ENCODE data around the gene PALMD. TPM values are rescaled to one million over a fixed set of nuclear protein-coding genes. Genes with fewer than 3 reads are reported as not detected.

Gene PALMD
- total and polyA plus RNA-seq, 2 donors (not counting 1 experiment from before 2014, with no cell fraction given): not detected

DNA sequence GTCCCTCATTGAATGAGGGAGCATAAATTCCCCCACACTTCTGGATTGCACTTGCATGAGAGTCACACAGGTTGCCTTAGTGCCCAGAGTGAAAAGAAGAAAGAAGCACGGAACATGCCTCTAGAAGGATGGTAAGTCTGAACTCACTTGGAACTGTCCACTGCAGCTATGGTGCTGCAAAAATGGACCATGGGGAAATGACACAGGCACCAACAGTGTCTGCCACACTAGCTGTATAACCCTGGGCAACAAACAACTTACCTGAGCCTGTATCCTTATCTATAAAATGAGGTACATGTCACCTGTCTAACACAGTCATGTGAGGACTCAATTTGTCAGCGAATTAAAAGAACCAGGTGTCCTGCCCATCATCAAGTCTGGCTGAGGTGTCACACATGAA, 50.7 kb downstream of the PALMD start:
- intact Hi-C loops (cut with micrococcal nuclease): no loop called here
- Mint-ChIP-seq H3K27me3 (peaks cover 25% of the 10 kb centered on the region), H3K4me3 (no peak overlapping the region), H3K27ac (no peak overlapping the region), H3K4me1 (no peaks in the 10 kb centered on the region), H3K9me3 (ENCODE audit: insufficient read depth) (no peaks in the 10 kb centered on the region)
- Histone ChIP-seq H2AFZ (ENCODE audit: insufficient read depth, low read depth, low read length, poor library complexity, severe bottlenecking) (no peak overlapping the region), H3K9me3 (ENCODE audit: control extremely low read depth in 1 of 3, control insufficient read depth in 2 of 3, insufficient read depth in 1 of 3, low read length in 2 of 3) (no peaks in the 10 kb centered on the region), H3K27ac (ENCODE audit: low read length in 2 of 2) (no peak overlapping the region), H3K4me3 (ENCODE audit: control extremely low read depth in 1 of 5, extremely low read depth in 1 of 5, insufficient read depth in 1 of 5, low read depth in 2 of 5, low read length in 4 of 5) (no peak overlapping the region), H3K36me3 (replicated peaks in 1 of 2; ENCODE audit: control extremely low read depth in 1 of 2, control insufficient read depth in 1 of 2, extremely low read depth in 1 of 2, insufficient read depth in 2 of 2, low read length in 1 of 2) (no peaks in the 10 kb centered on the region), H3K9ac (ENCODE audit: low read length) (no peak overlapping the region), H3K27me3 (replicated peaks in 1 of 4; ENCODE audit: control extremely low read depth in 1 of 4, control insufficient read depth in 3 of 4, insufficient read depth in 4 of 4, low read length in 3 of 4) (no peaks in the 10 kb centered on the region), H3K4me2 (replicated peaks; ENCODE audit: low read depth, low read length, poor library complexity, severe bottlenecking) (no peak overlapping the region), H3K79me2 (ENCODE audit: control insufficient read depth, insufficient read depth, low read length) (no peaks in the 10 kb centered on the region), H4K20me1 (ENCODE audit: control insufficient read depth, insufficient read depth, low read length, poor library complexity, severe bottlenecking) (no peaks in the 10 kb centered on the region), H3K4me1 (ENCODE audit: control insufficient read depth in 2 of 2, insufficient read depth in 2 of 2, low read length in 2 of 2) (no peaks in the 10 kb centered on the region)
- WGBS (ENCODE audit: insufficient coverage): 88% methylated on average over 1 of the region's 2 CpGs
- no peak for TF ChIP-seq EZH2 (IDR thresholded peaks at IDR 0.05; ENCODE audit: borderline replicate concordance, insufficient read depth, low read depth, low read length, poor library complexity, severe bottlenecking)
- no peak for TF ChIP-seq CTCF (IDR thresholded peaks at IDR 0.05)
- ChIA-PET CTCF (interaction anchor here (1.2 to 3.3 kb wide), 3 partner anchors 9 to 11 kb away, joined by 4 to 14 read pairs (median 7); no protein-coding TSS in a partner anchor), POLR2A (no interaction called here)
- no peak for ATAC-seq (ENCODE audit: low read depth)
- DNase-seq: no peak

DNA sequence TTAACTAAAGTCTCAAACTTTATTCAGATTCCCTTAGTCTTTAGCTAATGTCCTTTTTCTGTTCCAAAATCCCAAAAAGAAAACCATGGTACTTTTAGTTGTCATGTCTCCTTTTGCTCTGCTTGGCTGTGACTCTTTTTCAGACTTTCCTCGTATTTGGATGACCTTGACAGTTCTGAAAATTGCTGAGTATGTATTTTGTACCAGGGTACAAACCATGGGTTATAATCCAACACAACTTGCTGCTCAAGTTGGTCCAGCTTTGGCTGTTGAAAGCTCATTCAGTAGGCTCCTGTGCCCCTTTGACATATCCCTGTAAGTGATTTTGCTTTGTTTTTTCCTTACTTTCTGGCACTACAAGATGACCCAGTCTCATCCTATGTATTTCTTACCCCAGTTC, 51.7 kb downstream of the PALMD start:
- Histone ChIP-seq H3K4me3 (ENCODE audit: control extremely low read depth in 1 of 5, extremely low read depth in 1 of 5, insufficient read depth in 1 of 5, low read depth in 2 of 5, low read length in 4 of 5) (no peak overlapping the region), H3K79me2 (ENCODE audit: control insufficient read depth, insufficient read depth, low read length) (no peaks in the 10 kb centered on the region), H2AFZ (ENCODE audit: insufficient read depth, low read depth, low read length, poor library complexity, severe bottlenecking) (no peak overlapping the region), H4K20me1 (ENCODE audit: control insufficient read depth, insufficient read depth, low read length, poor library complexity, severe bottlenecking) (no peaks in the 10 kb centered on the region), H3K9me3 (ENCODE audit: control extremely low read depth in 1 of 3, control insufficient read depth in 2 of 3, insufficient read depth in 1 of 3, low read length in 2 of 3) (no peaks in the 10 kb centered on the region), H3K27me3 (replicated peaks in 1 of 4; ENCODE audit: control extremely low read depth in 1 of 4, control insufficient read depth in 3 of 4, insufficient read depth in 4 of 4, low read length in 3 of 4) (no peaks in the 10 kb centered on the region), H3K36me3 (replicated peaks in 1 of 2; ENCODE audit: control extremely low read depth in 1 of 2, control insufficient read depth in 1 of 2, extremely low read depth in 1 of 2, insufficient read depth in 2 of 2, low read length in 1 of 2) (no peaks in the 10 kb centered on the region), H3K9ac (ENCODE audit: low read length) (no peak overlapping the region), H3K4me1 (ENCODE audit: control insufficient read depth in 2 of 2, insufficient read depth in 2 of 2, low read length in 2 of 2) (no peaks in the 10 kb centered on the region), H3K27ac (ENCODE audit: low read length in 2 of 2) (no peak overlapping the region), H3K4me2 (replicated peaks; ENCODE audit: low read depth, low read length, poor library complexity, severe bottlenecking) (no peak overlapping the region)
- TF ChIP-seq CTCF (IDR thresholded peaks at IDR 0.05): no peak
- TF ChIP-seq EZH2 (IDR thresholded peaks at IDR 0.05; ENCODE audit: borderline replicate concordance, insufficient read depth, low read depth, low read length, poor library complexity, severe bottlenecking): no peak
- Mint-ChIP-seq H3K27ac (no peak overlapping the region), H3K9me3 (ENCODE audit: insufficient read depth) (no peaks in the 10 kb centered on the region), H3K27me3 (peaks cover 24% of the 10 kb centered on the region), H3K4me3 (no peak overlapping the region), H3K4me1 (no peaks in the 10 kb centered on the region)
- intact Hi-C loops (cut with micrococcal nuclease): no loop called here
- ChIA-PET POLR2A (no interaction called here), CTCF (no interaction called here)
- DNase-seq: no peak
- ATAC-seq (ENCODE audit: low read depth): no peak
- no CpG with 5 or more reads among the region's 1 CpG for WGBS (ENCODE audit: insufficient coverage)
